HepG2 (cell line): ENCODE results near the gene TLR6. TPM values are rescaled to one million over a fixed set of nuclear protein-coding genes. Genes with fewer than 3 reads are reported as not detected.

Experiments used
- CCDC6 ChIP-seq: sonication (generic); formaldehyde crosslinking; IDR thresholded peaks from 2 replicates; pipeline ENCODE4 v1.8.1; 2022; ENCODE audit warnings: mild to moderate bottlenecking, missing genetic modification reagents, moderate library complexity
- MLLT10 ChIP-seq: sonication (generic); formaldehyde crosslinking; IDR thresholded peaks from 2 replicates; pipeline ENCODE4 v1.4.0; 2020; ENCODE audit warnings: missing genetic modification reagents
- NFATC3 ChIP-seq: sonication (generic); formaldehyde crosslinking; IDR thresholded peaks from 2 replicates; pipeline ENCODE4 v1.5.1; 2020; ENCODE audit warnings: mild to moderate bottlenecking, missing genetic modification reagents
- RFXAP ChIP-seq: sonication (generic); formaldehyde crosslinking; IDR thresholded peaks from 2 replicates; pipeline ENCODE4 v1.4.0; 2020; ENCODE audit warnings: missing genetic modification reagents, borderline replicate concordance
- THAP7 ChIP-seq: sonication (generic); formaldehyde crosslinking; IDR thresholded peaks from 2 replicates; pipeline ENCODE4 v1.8.1; 2023; ENCODE audit warnings: mild to moderate bottlenecking, missing genetic modification reagents
- ZFAT ChIP-seq: sonication (generic); formaldehyde crosslinking; conservative IDR thresholded peaks from 2 replicates; pipeline ENCODE4 v1.8.1; 2023; ENCODE audit warnings: missing genetic modification reagents, inconsistent platforms
- ZNF12 ChIP-seq: sonication (generic); formaldehyde crosslinking; IDR thresholded peaks from 2 replicates; pipeline ENCODE4 v1.5.0; 2020; ENCODE audit warnings: missing genetic modification reagents
- ZNF569 ChIP-seq: sonication (generic); formaldehyde crosslinking; IDR thresholded peaks from 2 replicates; pipeline ENCODE4 v1.5.0; 2020; ENCODE audit warnings: mild to moderate bottlenecking, missing genetic modification reagents, moderate library complexity, borderline replicate concordance
- ZNF607 ChIP-seq: sonication (generic); formaldehyde crosslinking; IDR thresholded peaks from 2 replicates; pipeline ENCODE4 v1.5.1; 2020; ENCODE audit warnings: missing genetic modification reagents, mild to moderate bottlenecking, borderline replicate concordance
- ZNF609 ChIP-seq: sonication (generic); formaldehyde crosslinking; IDR thresholded peaks from 2 replicates; pipeline ENCODE4 v1.4.0; 2020; ENCODE audit warnings: mild to moderate bottlenecking, missing genetic modification reagents, borderline replicate concordance
- ZNF652 ChIP-seq: IDR thresholded peaks from 2 replicates; pipeline ENCODE4 v1.6.1; 2016; ENCODE audit warnings: low read depth, borderline replicate concordance
- polyA plus RNA-seq, 8 experiments: library from polyadenylated mRNA; depleted of rRNA in 3 of 8; stranded (reverse) in 7 of 8; unstranded in 1 of 8; fragments of >200 nt; fragmentation: Illumina TruSeq in 4 of 8; extraction: Trizol in 4 of 8; gene quantifications; 2 replicates each; pipeline versions ENCODE4 v1.2.1 to v1.2.3, GENCODE V29; 2011 to 2016; ENCODE audit warnings: low read depth in 4 of 8, missing spikeins in 1 of 8, mixed read lengths in 1 of 8; ENCODE audit not compliant: insufficient read depth in 1 of 8
- total RNA-seq, 5 experiments: library from RNA; depleted of rRNA; stranded (reverse); fragments of >200 nt; fragmentation: Illumina TruSeq; extraction: Trizol; gene quantifications; 2 replicates each; pipeline ENCODE4 v1.2.3, GENCODE V29; 2016; ENCODE audit warnings: low read depth in 1 of 5
- TF ChIP-seq, protein P1 (sequence below): sonication (generic); formaldehyde crosslinking; IDR thresholded peaks from 2 replicates; pipeline ENCODE4 v1.5.1; 2020; ENCODE audit warnings: mild to moderate bottlenecking, missing genetic modification reagents, moderate library complexity
- TF ChIP-seq, protein P2 (sequence below): IDR thresholded peaks from 2 replicates; pipeline ENCODE4 v1.6.1; 2016; ENCODE audit warnings: mild to moderate bottlenecking
- TF ChIP-seq, protein P3 (sequence below): sonication (generic); formaldehyde crosslinking; IDR thresholded peaks from 2 replicates; pipeline ENCODE4 v1.8.1; 2023; ENCODE audit warnings: mild to moderate bottlenecking, moderate library complexity, missing genetic modification reagents
- TF ChIP-seq, protein P4 (sequence below): sonication (generic); formaldehyde crosslinking; IDR thresholded peaks from 2 replicates; pipeline ENCODE4 v1.4.0; 2020; ENCODE audit warnings: low read depth, mild to moderate bottlenecking, missing genetic modification reagents

The TLR6 gene
- total and polyA plus RNA-seq, 2 of the 13 experiments (the other 11 are each of a cell fraction or from before 2014, with no cell fraction given): 0.33 to 0.71 TPM

DNA sequence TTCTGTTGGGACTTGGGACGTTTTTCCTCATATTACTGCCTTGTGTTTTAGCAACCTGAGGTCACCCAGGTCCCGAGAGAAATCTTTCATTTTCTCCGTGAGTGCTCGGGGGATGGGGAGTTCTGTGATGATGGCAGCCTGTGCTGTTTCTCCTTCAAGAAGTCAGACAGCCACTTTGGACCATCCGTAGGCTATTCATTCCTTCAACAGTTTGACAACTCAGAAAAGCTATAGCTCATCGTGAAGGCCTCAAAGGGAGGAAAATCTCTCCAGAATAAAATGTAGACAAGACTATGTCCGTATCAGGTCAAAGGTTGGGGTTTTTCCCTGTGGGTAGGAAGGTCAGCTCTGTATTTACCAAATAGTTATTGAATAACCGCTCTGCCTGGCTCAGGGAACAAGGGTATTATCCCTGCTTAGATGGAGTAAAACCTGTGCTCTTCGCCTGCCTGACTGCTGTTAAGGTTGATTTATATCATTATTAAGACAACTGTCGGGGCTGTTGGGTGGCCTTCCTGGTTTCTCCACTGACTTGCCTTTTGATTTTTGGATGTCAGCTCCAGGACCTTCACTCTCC, 47.6 kb upstream of the TLR6 start (continued):
- TF ChIP-seq, protein P1, sequence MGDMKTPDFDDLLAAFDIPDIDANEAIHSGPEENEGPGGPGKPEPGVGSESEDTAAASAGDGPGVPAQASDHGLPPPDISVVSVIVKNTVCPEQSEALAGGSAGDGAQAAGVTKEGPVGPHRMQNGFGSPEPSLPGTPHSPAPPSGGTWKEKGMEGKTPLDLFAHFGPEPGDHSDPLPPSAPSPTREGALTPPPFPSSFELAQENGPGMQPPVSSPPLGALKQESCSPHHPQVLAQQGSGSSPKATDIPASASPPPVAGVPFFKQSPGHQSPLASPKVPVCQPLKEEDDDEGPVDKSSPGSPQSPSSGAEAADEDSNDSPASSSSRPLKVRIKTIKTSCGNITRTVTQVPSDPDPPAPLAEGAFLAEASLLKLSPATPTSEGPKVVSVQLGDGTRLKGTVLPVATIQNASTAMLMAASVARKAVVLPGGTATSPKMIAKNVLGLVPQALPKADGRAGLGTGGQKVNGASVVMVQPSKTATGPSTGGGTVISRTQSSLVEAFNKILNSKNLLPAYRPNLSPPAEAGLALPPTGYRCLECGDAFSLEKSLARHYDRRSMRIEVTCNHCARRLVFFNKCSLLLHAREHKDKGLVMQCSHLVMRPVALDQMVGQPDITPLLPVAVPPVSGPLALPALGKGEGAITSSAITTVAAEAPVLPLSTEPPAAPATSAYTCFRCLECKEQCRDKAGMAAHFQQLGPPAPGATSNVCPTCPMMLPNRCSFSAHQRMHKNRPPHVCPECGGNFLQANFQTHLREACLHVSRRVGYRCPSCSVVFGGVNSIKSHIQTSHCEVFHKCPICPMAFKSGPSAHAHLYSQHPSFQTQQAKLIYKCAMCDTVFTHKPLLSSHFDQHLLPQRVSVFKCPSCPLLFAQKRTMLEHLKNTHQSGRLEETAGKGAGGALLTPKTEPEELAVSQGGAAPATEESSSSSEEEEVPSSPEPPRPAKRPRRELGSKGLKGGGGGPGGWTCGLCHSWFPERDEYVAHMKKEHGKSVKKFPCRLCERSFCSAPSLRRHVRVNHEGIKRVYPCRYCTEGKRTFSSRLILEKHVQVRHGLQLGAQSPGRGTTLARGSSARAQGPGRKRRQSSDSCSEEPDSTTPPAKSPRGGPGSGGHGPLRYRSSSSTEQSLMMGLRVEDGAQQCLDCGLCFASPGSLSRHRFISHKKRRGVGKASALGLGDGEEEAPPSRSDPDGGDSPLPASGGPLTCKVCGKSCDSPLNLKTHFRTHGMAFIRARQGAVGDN (CRISPR knock-in tag): no peak
- TF ChIP-seq, protein P2, sequence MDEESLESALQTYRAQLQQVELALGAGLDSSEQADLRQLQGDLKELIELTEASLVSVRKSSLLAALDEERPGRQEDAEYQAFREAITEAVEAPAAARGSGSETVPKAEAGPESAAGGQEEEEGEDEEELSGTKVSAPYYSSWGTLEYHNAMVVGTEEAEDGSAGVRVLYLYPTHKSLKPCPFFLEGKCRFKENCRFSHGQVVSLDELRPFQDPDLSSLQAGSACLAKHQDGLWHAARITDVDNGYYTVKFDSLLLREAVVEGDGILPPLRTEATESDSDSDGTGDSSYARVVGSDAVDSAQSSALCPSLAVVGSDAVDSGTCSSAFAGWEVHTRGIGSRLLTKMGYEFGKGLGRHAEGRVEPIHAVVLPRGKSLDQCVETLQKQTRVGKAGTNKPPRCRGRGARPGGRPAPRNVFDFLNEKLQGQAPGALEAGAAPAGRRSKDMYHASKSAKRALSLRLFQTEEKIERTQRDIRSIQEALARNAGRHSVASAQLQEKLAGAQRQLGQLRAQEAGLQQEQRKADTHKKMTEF: 0 out of 2 replicates have a peak, but pooled peaks have one; percentile 33
- TF ChIP-seq RFXAP (CRISPR knock-in tag) (no peak), MLLT10 (no peak), ZNF652 (CRISPR knock-in tag) (no peak), THAP7 (CRISPR knock-in tag) (no peak), ZNF569 (CRISPR knock-in tag) (no peak), ZFAT (CRISPR knock-in tag) (no peak), NFATC3 (CRISPR knock-in tag) (no peak), ZNF12 (CRISPR knock-in tag) (no peak), CCDC6 (CRISPR knock-in tag) (no peak), ZNF609 (CRISPR knock-in tag) (0 out of 2 replicates have a peak, but pooled peaks have one; percentile 44), ZNF607 (CRISPR knock-in tag) (no peak)
- TF ChIP-seq, protein P3, sequence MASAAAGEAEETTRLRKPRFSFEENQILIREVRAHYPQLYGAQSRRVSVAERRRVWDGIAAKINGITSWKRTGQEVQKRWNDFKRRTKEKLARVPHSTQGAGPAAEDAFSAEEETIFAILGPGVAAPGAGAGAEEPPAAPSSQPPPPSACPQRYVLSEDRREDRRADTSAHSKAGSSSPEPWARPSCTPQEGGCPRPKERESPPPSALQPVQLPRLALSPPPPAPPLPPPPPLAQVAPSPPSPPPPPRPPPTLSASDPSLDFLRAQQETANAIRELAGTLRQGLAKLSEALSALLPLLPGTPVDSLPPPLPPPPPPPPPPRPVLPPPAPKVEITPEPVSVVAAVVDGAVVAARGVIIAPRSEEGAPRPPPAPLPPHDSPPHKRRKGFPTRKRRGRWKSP (CRISPR knock-in tag): no peak
- TF ChIP-seq, protein P4, sequence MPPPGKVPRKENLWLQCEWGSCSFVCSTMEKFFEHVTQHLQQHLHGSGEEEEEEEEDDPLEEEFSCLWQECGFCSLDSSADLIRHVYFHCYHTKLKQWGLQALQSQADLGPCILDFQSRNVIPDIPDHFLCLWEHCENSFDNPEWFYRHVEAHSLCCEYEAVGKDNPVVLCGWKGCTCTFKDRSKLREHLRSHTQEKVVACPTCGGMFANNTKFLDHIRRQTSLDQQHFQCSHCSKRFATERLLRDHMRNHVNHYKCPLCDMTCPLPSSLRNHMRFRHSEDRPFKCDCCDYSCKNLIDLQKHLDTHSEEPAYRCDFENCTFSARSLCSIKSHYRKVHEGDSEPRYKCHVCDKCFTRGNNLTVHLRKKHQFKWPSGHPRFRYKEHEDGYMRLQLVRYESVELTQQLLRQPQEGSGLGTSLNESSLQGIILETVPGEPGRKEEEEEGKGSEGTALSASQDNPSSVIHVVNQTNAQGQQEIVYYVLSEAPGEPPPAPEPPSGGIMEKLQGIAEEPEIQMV: no peak
